Activated CD4-positive, alpha-beta T cell treated with anti-CD3 and anti-CD28 coated beads, Interleukin-2, amount 50 U/mL, for 4 hours (primary cell): ENCODE data around the gene SHPK.

Experiments
- DNase-seq, 2 experiments: peaks; one replicate each; pipeline ENCODE4 v3.0.0-alpha.2; 2020

SHPK gene

GRCh38 chr17:3626831-3627768 is 8.9 kb downstream of the SHPK start:
- DNase-seq, result no peak

- DNase-seq, result no peak
Observed at GRCh38 chr17:3622977-3623594, 13.0 kb downstream of the SHPK start.

- DNase-seq, result no peak
Observed at GRCh38 chr17:3621146-3621720, 14.8 kb downstream of the SHPK start.

GRCh38 chr17:3615160-3615870 is 20.7 kb downstream of the SHPK start:
- no peak for DNase-seq

DNA sequence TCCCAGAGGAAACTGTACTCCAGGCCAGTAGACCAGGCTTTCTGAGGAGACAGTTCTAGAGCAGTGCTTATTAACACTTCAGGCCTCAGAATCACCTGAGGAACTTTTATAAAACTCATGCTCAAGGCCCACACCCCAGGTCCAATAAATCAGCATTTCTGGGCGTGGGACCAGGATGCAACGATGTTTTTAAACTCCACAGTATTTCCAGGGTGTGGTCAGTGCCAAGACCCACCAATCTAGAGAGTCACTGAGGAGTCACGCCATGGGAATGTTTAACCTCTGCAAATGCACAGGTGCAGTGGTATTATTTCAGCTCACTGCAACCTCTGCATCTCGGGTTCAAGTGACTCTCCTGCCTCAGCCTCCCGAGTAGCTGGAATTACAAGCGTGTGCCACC is 22.9 kb downstream of the SHPK start:
- no peak for DNase-seq

DNA sequence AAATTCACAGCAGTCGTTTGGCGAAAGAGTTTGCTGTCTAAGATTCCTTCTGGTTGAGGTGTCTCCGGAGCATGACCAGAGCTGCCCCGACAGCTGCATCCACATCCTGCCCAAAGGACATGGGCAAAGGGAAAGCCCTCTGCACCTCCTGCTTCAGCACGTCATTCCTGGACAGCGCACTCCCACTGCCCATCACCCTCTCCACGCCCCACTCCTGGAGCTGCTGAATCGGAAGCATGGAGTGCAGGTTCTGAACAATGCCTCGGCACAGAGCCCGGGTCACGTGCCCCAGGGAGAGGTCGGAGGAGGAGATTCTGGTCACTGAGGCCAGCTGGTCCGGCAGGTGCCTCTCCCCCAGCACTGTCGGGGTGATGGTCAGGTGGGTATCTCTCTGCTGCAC is 25.5 kb downstream of the SHPK start:
- no peak for DNase-seq

DNA sequence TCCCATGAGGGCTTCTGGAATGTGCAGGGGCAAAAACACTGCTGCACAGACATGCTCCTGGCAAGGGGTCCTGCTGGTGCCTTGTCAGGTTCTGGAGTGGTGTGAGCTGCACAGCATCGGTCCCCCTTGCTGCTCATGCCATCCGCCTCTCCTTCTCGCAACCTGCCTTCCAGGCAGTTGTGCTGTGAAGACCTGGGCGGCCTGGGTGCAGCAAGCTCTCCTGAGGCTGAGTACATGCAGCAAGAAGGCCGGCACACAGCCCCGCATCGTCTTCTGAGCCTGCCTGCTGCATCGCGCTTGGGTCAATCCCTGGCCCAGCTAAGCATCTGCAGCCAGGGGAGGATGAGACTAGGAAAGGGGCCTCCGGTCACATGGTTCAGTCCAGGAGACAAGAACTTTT is 26.4 kb downstream of the SHPK start:
- no peak for DNase-seq

- DNase-seq, result no peak
Observed at GRCh38 chr17:3603870-3604259, 32.2 kb downstream of the SHPK start.

GRCh38 chr17:3603119-3603869 is 32.8 kb downstream of the SHPK start:
- no peak for DNase-seq

DNA sequence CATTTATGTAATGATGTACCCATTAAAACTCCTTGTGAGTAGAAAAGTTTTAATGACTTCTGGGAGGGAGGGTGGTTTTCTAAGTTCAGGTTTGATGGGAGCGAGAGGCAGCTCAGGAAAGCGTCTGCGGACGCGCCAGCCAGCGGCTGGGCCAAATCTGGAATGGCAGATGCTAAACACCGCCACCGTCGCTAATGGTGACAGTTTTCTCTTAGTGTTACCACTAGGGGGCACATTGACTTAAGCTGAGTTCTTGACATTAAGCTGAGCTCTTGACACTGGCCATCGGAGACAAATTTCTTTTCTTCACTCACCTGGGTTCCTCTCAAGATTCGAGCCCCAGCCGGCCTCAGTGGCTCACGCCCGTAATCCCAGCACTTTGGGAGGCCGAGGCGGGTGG is 33.6 kb downstream of the SHPK start:
- peak in 1 of 2 experiments; percentile 4 for DNase-seq

GRCh38 chr17:3600529-3601205 is 35.4 kb downstream of the SHPK start:
- DNase-seq, result no peak

- DNase-seq, result no peak
Observed at GRCh38 chr17:3598078-3598477, 38.0 kb downstream of the SHPK start.

- DNase-seq, result no peak
Observed at GRCh38 chr17:3596804-3597464, 39.1 kb downstream of the SHPK start.

DNA sequence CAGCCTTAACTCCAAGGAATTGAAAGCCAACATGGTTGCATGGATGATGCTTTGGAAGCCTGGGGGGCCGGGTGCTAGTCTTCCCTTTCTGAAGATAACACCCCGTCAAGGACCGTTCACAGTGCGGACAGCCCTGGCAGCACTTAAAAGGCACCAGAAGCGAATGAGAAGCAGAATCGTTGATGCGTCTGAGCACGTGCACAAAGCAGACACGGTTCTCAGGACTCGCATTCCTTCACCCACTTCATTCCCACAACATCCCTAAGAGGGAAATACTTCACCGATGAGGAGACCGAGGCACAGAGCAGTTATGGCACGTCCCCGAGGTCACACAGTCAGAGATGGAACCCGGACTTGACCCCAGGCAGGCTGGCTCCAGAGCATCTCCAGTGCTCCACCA is 41.1 kb downstream of the SHPK start:
- no peak for DNase-seq

DNA sequence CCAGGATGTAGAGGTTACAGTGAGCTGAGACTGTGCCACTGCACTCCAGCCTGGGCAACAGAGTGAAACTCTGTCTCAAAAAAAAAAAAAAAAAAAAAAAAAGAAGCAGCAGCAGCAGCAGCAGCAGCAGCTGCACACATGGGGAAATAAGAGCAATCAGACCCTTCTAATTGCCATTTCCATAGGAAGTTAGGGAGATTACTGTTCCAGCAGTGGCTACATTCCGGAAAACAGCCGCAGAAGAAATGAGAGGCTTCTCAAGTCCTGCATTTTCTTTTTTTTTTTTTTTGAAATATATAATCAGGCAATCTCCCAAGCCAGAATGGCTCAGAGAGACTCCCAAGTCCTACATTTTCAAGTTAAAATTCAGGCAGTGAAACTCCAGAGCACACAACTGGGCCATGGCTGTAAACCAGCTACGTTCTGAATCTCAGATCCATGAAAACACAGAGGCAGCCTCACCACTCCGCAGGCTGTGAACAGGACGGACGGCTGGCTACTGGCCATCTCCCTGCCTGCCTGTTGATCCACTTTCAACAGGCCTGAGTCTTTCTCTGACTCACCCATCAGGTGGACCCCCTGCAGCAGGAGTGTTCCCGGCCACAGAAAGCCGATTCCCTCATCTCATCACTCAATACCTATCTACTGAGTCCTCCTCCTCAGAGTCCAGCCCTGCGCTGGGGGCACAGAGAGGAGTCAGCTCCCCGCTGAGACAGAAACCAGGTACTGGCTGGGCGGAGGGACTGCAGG is 41.8 kb downstream of the SHPK start:
- DNase-seq, result no peak

DNA sequence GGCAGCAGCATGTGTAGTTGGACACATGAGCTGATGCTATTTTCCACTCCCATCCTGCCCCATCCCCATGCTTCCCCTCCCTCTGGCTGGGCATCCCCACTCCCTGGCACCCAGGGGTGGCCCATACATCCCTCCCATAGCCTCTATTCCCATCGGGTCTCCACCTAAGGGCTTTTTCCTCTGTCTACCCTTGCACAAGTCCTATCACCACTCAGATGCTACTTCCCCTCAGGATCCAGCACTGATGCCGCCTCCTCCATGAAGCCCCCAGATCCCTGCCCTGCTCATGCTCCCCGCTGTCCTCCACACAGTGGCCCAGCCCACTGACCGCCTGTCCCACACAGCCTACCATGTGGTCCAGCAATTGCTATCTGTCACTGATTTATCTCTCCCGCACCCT is 42.7 kb downstream of the SHPK start:
- no peak for DNase-seq

DNA sequence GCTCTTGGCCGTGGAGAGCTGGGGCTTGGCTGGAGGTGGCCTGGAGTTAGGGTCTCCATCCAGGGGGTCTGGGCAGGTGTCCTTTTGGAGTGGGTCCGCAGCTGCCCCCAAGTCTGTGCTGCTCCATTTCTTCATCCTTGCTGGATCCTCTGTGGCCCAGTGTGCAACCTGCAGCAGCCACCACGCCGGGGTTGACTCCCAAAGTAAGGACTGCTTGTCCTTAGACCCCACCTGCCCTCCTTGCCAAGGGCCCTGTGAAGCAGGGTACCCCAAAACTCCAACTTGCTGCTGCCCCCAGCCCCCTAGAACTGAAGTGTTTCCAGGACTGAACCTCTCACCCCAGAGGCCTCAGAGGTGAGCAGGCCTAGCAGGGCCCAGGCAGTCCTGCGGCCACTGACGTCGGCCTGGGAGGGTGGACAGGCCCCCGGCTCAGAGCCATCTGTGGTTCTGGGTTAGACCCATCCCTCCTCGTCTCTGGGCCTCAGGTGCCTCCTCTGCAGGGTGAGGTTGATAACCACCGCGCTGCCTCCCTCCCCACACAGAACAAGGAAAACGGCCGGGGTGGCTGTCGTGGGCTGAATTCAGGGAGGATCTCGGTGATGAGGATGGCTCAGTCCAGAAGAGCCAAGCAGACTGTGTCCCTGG is 43.7 kb downstream of the SHPK start:
- no peak for DNase-seq

- DNase-seq, result no peak
Observed at GRCh38 chr17:3590768-3591167, 45.3 kb downstream of the SHPK start.

DNA sequence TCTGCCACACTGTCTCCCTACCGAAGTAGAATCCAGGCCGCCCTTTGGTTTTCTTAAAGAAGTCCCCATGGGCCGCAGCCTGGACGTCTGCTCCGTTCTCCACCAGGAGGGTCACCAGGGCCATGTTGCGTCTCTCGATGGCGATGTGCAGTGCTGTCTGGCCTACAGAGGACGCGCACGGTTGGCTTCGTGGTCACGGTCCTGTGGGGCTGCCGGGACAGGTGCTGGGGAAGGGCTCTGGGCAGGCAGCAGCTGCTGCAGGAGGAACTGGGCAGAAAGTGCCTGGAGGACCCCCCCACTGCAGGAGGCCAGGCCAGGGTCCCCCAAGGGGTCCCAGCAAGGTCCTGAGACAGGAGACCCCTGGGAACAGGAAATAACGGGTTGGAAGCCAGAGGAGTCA is 45.8 kb downstream of the SHPK start:
- no peak for DNase-seq

DNA sequence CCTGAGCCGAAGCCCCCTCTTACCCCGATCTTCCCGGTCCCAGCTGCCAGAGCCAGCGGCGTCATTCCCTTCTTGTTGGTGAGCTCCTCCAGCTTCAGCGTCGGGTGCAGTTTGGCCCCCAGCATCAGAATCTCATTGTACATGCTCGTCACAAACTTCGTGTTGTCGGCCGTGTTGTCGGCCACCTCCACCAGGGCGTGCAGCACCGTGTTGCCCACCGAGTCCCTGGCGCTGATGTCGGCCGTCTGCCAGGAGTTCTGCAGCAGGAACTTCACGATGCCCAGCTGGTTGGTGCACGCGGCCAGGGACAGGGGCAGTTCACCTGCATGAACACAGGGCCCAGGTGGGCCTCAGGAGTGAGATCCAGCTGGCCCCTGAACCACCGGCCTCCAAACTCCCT is 46.3 kb downstream of the SHPK start:
- DNase-seq, result no peak
